ENCODE measurements around the gene SSNA1. TPM values are rescaled to one million over a fixed set of nuclear protein-coding genes. Genes with fewer than 3 reads are reported as not detected.

SSNA1 gene
- total and polyA plus RNA-seq, 12 donors, result 13.2 to 138 (median 70.3) TPM

- peaks cover 86% of the 10 kb centered on the region for H3K27me3 ChIP-seq
- no peak overlapping the region for H3K4me3 ChIP-seq
- H3K27ac ChIP-seq, result no peak overlapping the region
- H3K9me3 ChIP-seq (replicated peaks in 1 of 3), result no peaks in the 10 kb centered on the region
- peaks cover 0 to 11% of the 10 kb centered on the region in 2 donors for H3K4me1 ChIP-seq (replicated peaks in 1 of 2)
- 2 to 5% (median 3%) methylated on average over 12 to 68 of the region's 71 CpGs for WGBS, 4 donors
- intact Hi-C loops (cut with DNase I), result no loop called here
- DNase-seq, result no peak
- no peaks in the 10 kb centered on the region for H3K36me3 ChIP-seq (replicated peaks in 1 of 2)
- TF ChIP-seq CTCF (IDR thresholded peaks at IDR 0.05), result no peak
- TF ChIP-seq POLR2A (IDR thresholded peaks at IDR 0.05), result no peak
Measured at GRCh38 chr9:137161558-137162486, 26.7 kb upstream of the SSNA1 start.

GRCh38 chr9:137162505-137163364, 25.7 kb upstream of the SSNA1 start:
- Histone ChIP-seq H3K4me1 (replicated peaks in 1 of 2) (peaks cover 0 to 11% of the 10 kb centered on the region in 2 donors), H3K27ac (no peak overlapping the region), H3K9me3 (replicated peaks in 1 of 3) (no peaks in the 10 kb centered on the region), H3K36me3 (replicated peaks in 1 of 2) (no peaks in the 10 kb centered on the region), H3K27me3 (peaks cover 92% of the 10 kb centered on the region), H3K4me3 (peak overlapping the region in 1 of 4 donors; percentile 10)
- TF ChIP-seq POLR2A (IDR thresholded peaks at IDR 0.05), result no peak
- peak in 1 of 6 experiments; percentile 21 for TF ChIP-seq CTCF (IDR thresholded peaks at IDR 0.05)
- intact Hi-C loops (cut with DNase I), result no loop called here
- 0 to 31% (median 5%) methylated on average over 4 to 74 of the region's 74 CpGs for WGBS, 4 donors
- peak in 3 of 7 donors; percentile 46 to 64 (median 51) for DNase-seq

- peaks cover 95% of the 10 kb centered on the region for H3K27me3 ChIP-seq
- TF ChIP-seq CTCF (IDR thresholded peaks at IDR 0.05) (no peak), POLR2A (IDR thresholded peaks at IDR 0.05) (no peak)
- 6 to 44% (median 24%) methylated on average over 8 to 26 of the region's 26 CpGs for WGBS, 4 donors
- DNase-seq, result no peak
- no peak overlapping the region for H3K27ac ChIP-seq
- H3K36me3 ChIP-seq (replicated peaks in 1 of 2), result no peaks in the 10 kb centered on the region
- peak overlapping the region in 1 of 4 donors; percentile 10 for H3K4me3 ChIP-seq
- peaks cover 0 to 16% of the 10 kb centered on the region in 2 donors for H3K4me1 ChIP-seq (replicated peaks in 1 of 2)
- H3K9me3 ChIP-seq (replicated peaks in 1 of 3), result no peaks in the 10 kb centered on the region
- intact Hi-C loops (cut with DNase I), result no loop called here
Measured at GRCh38 chr9:137163365-137163715, 25.1 kb upstream of the SSNA1 start.

- intact Hi-C loops (cut with DNase I), result no loop called here
- WGBS, 4 donors, result 75 to 89% (median 79%) methylated on average over 3 to 21 of the region's 22 CpGs; no CpG with 5 or more reads in 1 of the 4 donors
- Histone ChIP-seq H3K27me3 (peaks cover 95% of the 10 kb centered on the region), H3K9me3 (replicated peaks in 1 of 3) (no peaks in the 10 kb centered on the region), H3K27ac (no peak overlapping the region), H3K4me1 (replicated peaks in 1 of 2) (peaks cover 2 to 21% of the 10 kb centered on the region in 2 donors), H3K4me3 (no peak overlapping the region), H3K36me3 (replicated peaks in 1 of 2) (no peaks in the 10 kb centered on the region)
- no peak for TF ChIP-seq POLR2A (IDR thresholded peaks at IDR 0.05)
- TF ChIP-seq CTCF (IDR thresholded peaks at IDR 0.05), result no peak
- no peak for DNase-seq
Measured at GRCh38 chr9:137163805-137164204, 24.7 kb upstream of the SSNA1 start.
